KMS-11 (cell line): ENCODE data around the gene DAB2IP.

Experiments
- H2AFZ ChIP-seq: fragments of 200-600 bp; sonication (generic); 2 replicates; pipeline ENCODE4 v1.6.1; 2016; ENCODE audit warnings: antibody characterized with exemption, mixed run types, low read depth
- H3K27ac ChIP-seq: fragments of 200-600 bp; sonication (generic); 2 replicates; pipeline ENCODE4 v1.6.1; 2016; ENCODE audit warnings: mild to moderate bottlenecking, mixed run types
- H3K27me3 ChIP-seq: fragments of 200-600 bp; sonication (generic); 2 replicates; pipeline ENCODE4 v1.6.1; 2017; ENCODE audit warnings: mild to moderate bottlenecking, low read depth, mixed run types, moderate library complexity; ENCODE audit not compliant: insufficient read depth
- H3K36me3 ChIP-seq: fragments of 200-600 bp; sonication (generic); 2 replicates; pipeline ENCODE4 v1.6.1; 2017; ENCODE audit warnings: mild to moderate bottlenecking, mixed run types; ENCODE audit not compliant: insufficient read depth
- H3K4me1 ChIP-seq: fragments of 200-600 bp; sonication (generic); 2 replicates; pipeline ENCODE4 v1.6.1; 2016; ENCODE audit warnings: mild to moderate bottlenecking, low read depth, mixed run types; ENCODE audit not compliant: poor library complexity, severe bottlenecking
- H3K4me2 ChIP-seq: fragments of 200-600 bp; sonication (generic); 2 replicates; pipeline ENCODE4 v1.7.0; 2016; ENCODE audit warnings: mild to moderate bottlenecking, mixed run types
- H3K4me3 ChIP-seq: fragments of 200-600 bp; sonication (generic); IDR thresholded peaks from 2 replicates; pipeline ENCODE4 v1.6.1; 2017; ENCODE audit warnings: low read depth, low read length, mixed read lengths; ENCODE audit not compliant: insufficient read depth
- H3K79me2 ChIP-seq: fragments of 200-600 bp; sonication (generic); 2 replicates; pipeline ENCODE4 v1.6.1; 2016; ENCODE audit warnings: low read depth, mixed run types; ENCODE audit not compliant: insufficient read depth
- H3K9ac ChIP-seq: fragments of 200-600 bp; sonication (generic); 2 replicates; pipeline ENCODE4 v1.6.1; 2016; ENCODE audit warnings: mild to moderate bottlenecking, mixed run types
- H4K20me1 ChIP-seq: fragments of 200-600 bp; sonication (generic); 2 replicates; pipeline ENCODE4 v1.6.1; 2016; ENCODE audit warnings: mild to moderate bottlenecking, mixed run types; ENCODE audit not compliant: insufficient read depth
- TF ChIP-seq, protein P1 (sequence below): fragments of 200-600 bp; sonication (generic); conservative IDR thresholded peaks from 2 replicates; pipeline ENCODE4 v1.6.1; 2017; ENCODE audit warnings: low read depth, mild to moderate bottlenecking, antibody characterized with exemption, low read length, moderate library complexity, mixed read lengths

The DAB2IP gene

DNA sequence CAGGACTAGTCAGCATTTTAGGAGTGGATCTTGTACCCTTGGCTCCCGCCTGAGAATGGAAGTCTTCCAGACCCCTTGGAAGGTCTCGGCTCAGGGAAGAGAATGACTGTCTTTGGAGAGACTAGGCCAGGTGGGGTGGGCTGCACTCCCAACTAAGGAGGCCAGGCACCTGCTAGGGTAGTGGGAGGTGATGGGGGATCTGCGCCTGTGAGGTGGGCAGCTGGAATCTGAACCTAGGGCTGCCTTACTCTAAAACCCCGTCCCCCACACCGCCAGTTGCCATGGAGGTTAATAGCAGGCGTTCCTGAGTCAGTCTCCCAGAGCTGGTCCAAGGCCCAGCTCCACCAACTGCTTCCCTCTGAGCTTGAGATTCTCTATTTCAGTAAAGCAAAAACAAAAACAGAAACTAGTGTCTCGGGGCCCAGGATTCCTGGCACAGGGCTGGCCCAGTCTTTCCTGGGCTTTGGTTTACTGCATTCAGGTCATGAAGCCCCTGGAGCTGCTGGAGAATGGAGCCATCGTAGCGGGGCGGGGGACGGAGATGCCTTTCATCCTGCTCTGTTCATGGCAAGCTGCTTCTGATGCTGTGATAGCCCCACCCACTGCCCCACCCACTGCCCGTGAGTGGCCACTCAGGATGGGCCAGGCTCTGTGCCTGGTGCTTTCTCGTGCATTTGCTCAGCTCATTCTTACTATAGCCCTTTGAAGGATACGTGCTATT lies 57.5 kb downstream of the DAB2IP start:
- H2AFZ ChIP-seq: no peak overlapping the region
- 0 out of 2 replicates have a peak, but pooled peaks cover 5% of the 10 kb centered on the region for H3K79me2 ChIP-seq
- H3K4me1 ChIP-seq: peaks cover 50% of the 10 kb centered on the region
- no peaks in the 10 kb centered on the region for H3K36me3 ChIP-seq
- H3K27ac ChIP-seq: peak overlapping the region; percentile 66
- H3K4me2 ChIP-seq: peak overlapping the region; percentile 76; the same call in 1 of the 2 replicates
- no peaks in the 10 kb centered on the region for H4K20me1 ChIP-seq
- no peaks in the 10 kb centered on the region for H3K27me3 ChIP-seq
- TF ChIP-seq, protein P1, sequence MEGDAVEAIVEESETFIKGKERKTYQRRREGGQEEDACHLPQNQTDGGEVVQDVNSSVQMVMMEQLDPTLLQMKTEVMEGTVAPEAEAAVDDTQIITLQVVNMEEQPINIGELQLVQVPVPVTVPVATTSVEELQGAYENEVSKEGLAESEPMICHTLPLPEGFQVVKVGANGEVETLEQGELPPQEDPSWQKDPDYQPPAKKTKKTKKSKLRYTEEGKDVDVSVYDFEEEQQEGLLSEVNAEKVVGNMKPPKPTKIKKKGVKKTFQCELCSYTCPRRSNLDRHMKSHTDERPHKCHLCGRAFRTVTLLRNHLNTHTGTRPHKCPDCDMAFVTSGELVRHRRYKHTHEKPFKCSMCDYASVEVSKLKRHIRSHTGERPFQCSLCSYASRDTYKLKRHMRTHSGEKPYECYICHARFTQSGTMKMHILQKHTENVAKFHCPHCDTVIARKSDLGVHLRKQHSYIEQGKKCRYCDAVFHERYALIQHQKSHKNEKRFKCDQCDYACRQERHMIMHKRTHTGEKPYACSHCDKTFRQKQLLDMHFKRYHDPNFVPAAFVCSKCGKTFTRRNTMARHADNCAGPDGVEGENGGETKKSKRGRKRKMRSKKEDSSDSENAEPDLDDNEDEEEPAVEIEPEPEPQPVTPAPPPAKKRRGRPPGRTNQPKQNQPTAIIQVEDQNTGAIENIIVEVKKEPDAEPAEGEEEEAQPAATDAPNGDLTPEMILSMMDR: no peak
- H3K9ac ChIP-seq: peak overlapping the region; percentile 10; the same call in 1 of the 2 replicates
- H3K4me3 ChIP-seq: no peak overlapping the region

DNA sequence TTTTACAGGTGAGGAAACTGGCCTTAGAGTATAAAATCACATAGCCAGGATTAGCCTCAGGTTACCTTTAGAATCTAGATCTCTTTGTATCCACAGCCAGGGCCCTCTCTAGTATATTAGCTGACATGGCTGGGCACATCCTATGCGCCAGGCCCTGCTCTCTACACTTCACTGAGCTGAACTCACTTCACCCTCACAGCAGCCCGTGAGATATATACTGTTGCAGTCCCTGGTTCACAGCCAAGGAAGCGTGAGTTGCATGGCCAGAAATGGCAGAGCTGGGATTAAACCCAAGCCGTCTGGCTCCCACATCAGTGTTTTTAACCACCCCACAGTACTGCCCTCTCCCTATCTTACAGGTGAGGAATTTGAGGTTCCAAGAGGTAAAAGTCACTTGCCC lies 58.4 kb downstream of the DAB2IP start:
- Histone ChIP-seq H3K4me3 (no peak overlapping the region), H3K9ac (no peak overlapping the region), H3K36me3 (no peaks in the 10 kb centered on the region), H3K4me2 (no peak overlapping the region), H3K79me2 (0 out of 2 replicates have a peak, but pooled peaks cover 5% of the 10 kb centered on the region), H3K27ac (no peak overlapping the region), H4K20me1 (no peaks in the 10 kb centered on the region), H3K27me3 (no peaks in the 10 kb centered on the region), H3K4me1 (peaks cover 59% of the 10 kb centered on the region), H2AFZ (no peak overlapping the region)
- TF ChIP-seq, protein P1: no peak

DNA sequence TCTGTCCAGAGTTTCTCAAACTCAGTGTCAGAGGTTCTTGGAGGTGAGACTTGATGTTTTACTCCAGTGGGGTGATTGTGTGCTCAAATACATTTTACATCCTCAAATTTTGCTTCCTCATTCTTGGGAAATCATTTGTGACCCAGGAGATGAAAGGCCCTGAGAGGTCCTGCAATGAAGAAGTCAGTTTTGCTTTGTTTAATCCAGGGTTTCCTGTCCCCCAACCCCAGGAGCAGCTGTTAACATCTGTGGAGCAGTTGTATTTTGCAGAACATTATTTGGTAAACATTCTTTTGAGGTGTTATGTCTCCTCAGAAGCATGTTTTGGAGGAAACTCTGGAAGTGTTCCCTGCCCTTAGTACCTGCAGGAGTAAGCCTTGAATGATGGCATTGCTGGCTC lies 59.8 kb downstream of the DAB2IP start:
- H4K20me1 ChIP-seq: no peaks in the 10 kb centered on the region
- H2AFZ ChIP-seq: no peak overlapping the region
- no peaks in the 10 kb centered on the region for H3K36me3 ChIP-seq
- peaks cover 64% of the 10 kb centered on the region for H3K4me1 ChIP-seq
- no peak overlapping the region for H3K4me3 ChIP-seq
- TF ChIP-seq, protein P1: no peak
- no peaks in the 10 kb centered on the region for H3K79me2 ChIP-seq
- no peaks in the 10 kb centered on the region for H3K27me3 ChIP-seq
- no peak overlapping the region for H3K27ac ChIP-seq
- H3K4me2 ChIP-seq: no peak overlapping the region
- H3K9ac ChIP-seq: no peak overlapping the region

DNA sequence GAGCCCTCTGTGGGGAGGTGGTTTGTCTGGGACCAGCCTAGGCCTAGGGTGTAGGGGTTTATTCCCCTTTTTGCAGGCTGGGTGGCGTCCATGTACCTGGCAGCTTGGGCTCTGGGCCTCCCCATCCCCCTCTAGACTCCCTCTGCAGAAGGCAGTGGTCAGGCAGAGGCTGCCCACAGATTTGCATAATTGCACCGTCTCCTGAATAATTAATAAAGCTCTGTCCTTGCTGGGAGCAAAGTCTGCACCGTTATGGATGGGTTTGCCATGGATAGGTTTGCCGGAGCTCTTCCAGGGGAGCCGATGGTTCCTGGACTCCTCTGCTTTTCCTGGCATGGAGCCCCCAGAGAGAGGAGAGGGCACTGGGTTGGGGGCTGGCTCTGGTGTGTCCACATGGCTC lies 60.4 kb downstream of the DAB2IP start:
- no peaks in the 10 kb centered on the region for H3K36me3 ChIP-seq
- TF ChIP-seq, protein P1: no peak
- no peak overlapping the region for H2AFZ ChIP-seq
- no peaks in the 10 kb centered on the region for H3K27me3 ChIP-seq
- no peak overlapping the region for H3K27ac ChIP-seq
- H3K4me3 ChIP-seq: no peak overlapping the region
- H3K4me1 ChIP-seq: peaks cover 59% of the 10 kb centered on the region
- H4K20me1 ChIP-seq: no peaks in the 10 kb centered on the region
- no peak overlapping the region for H3K9ac ChIP-seq
- no peak overlapping the region for H3K4me2 ChIP-seq
- no peaks in the 10 kb centered on the region for H3K79me2 ChIP-seq
